Middle frontal gyrus (tissue), 1 donor: ENCODE data around the gene ZNF576.
A peak's percentile ranks its signal among the peaks of the same experiment; 100 is the strongest.
"Not testable (repeated sequence)": the region's sequence is repeated elsewhere in the genome, so short reads cannot be mapped to it uniquely, and the experiment has no call there.

Source experiments
- DNase-seq: peaks from one replicate; pipeline ENCODE4 v3.0.0-alpha.2; 2015; ENCODE audit warnings: low spot score; ENCODE audit errors: extremely low spot score

The ZNF576 gene

GRCh38 chr19:43599635-43600295 lies 3.4 kb downstream of the ZNF576 start:
- DNase-seq, result peak; percentile 44

GRCh38 chr19:43600326-43600725 lies 3.9 kb downstream of the ZNF576 start:
- not testable (repeated sequence) for DNase-seq

- peak; percentile 22 for DNase-seq
Measured at GRCh38 chr19:43605875-43606568, 9.6 kb downstream of the ZNF576 start.

GRCh38 chr19:43606569-43607229 lies 10.3 kb downstream of the ZNF576 start:
- peak; percentile 40 for DNase-seq

- DNase-seq, result no peak
Measured at GRCh38 chr19:43607238-43608205, 11.1 kb downstream of the ZNF576 start.

GRCh38 chr19:43609872-43610271 lies 13.5 kb downstream of the ZNF576 start:
- DNase-seq, result no peak

GRCh38 chr19:43610493-43610892 lies 14.1 kb downstream of the ZNF576 start:
- DNase-seq, result no peak

- no peak for DNase-seq
Measured at GRCh38 chr19:43611788-43612187, 15.4 kb downstream of the ZNF576 start, which contains the start of gene SRRM5. SRRM5 (plus strand) TSS chr19:43612088; CDS start chr19:43612122, 34 bp downstream.

GRCh38 chr19:43612374-43612773 lies 16.0 kb downstream of the ZNF576 start:
- DNase-seq, result no peak

GRCh38 chr19:43616306-43616705 lies 19.9 kb downstream of the ZNF576 start:
- DNase-seq, result no peak

- DNase-seq, result no peak
Measured at GRCh38 chr19:43616954-43617353, 20.6 kb downstream of the ZNF576 start.

- DNase-seq, result no peak
Measured at GRCh38 chr19:43618921-43619261, 22.5 kb downstream of the ZNF576 start.

- DNase-seq, result peak; percentile 80
Measured at GRCh38 chr19:43619262-43620060, 23.1 kb downstream of the ZNF576 start, which contains the start of gene ZNF428. ZNF428 (minus strand) TSS chr19:43619629; CDS start chr19:43614304, 5,325 bp downstream.

GRCh38 chr19:43620061-43621001 lies 23.9 kb downstream of the ZNF576 start:
- DNase-seq, result no peak

- DNase-seq, result no peak
Measured at GRCh38 chr19:43622070-43622469, 25.7 kb downstream of the ZNF576 start.

- DNase-seq, result no peak
Measured at GRCh38 chr19:43622956-43623355, 26.6 kb downstream of the ZNF576 start.

- DNase-seq, result no peak
Measured at GRCh38 chr19:43623889-43624670, 27.7 kb downstream of the ZNF576 start.

GRCh38 chr19:43624933-43625332 lies 28.5 kb downstream of the ZNF576 start:
- no peak for DNase-seq
